Stimulated activated naive B cell treated with anti-CD40 and anti-IgM and Interleukin-4, amounts not matched to agents 10 μg/mL and 1 μg/mL and 100 μg/mL, for 72 hours (primary cell): Measurements from ENCODE around the gene CMTM1.

Source experiments
- ATAC-seq, 2 donors: fragments of 150-1000 bp; cut with Tn5 transposase; replicated peaks; 2 replicates each; pipeline ENCODE4 v1.10.0; 2021; ENCODE audit warnings: moderate library complexity in 1 of 2
- DNase-seq: peaks from one replicate; pipeline ENCODE4 v3.0.0; 2021
- H3K27ac Mint-ChIP-seq: one replicate; pipeline ENCODE4 v1.8.0; 2022; ENCODE audit warnings: mild to moderate bottlenecking, mixed read lengths
- H3K27me3 Mint-ChIP-seq, 2 donors: one replicate each; pipeline ENCODE4 v1.8.0; 2022; ENCODE audit warnings: mixed read lengths in 2 of 2
- H3K36me3 Mint-ChIP-seq, 2 donors: one replicate each; pipeline ENCODE4 v1.8.0; 2022; ENCODE audit warnings: mixed read lengths in 2 of 2, mild to moderate bottlenecking in 1 of 2
- H3K4me1 Mint-ChIP-seq, 2 donors: one replicate each; pipeline ENCODE4 v1.8.0; 2022; ENCODE audit warnings: mixed read lengths in 2 of 2, mild to moderate bottlenecking in 1 of 2
- H3K4me3 Mint-ChIP-seq, 2 donors: one replicate each; pipeline ENCODE4 v1.8.0; 2022; ENCODE audit warnings: mild to moderate bottlenecking in 2 of 2, mixed read lengths in 2 of 2, moderate library complexity in 1 of 2
- H3K9me3 Mint-ChIP-seq, 2 donors: one replicate each; pipeline ENCODE4 v1.8.0; 2022; ENCODE audit warnings: mixed read lengths in 2 of 2, mild to moderate bottlenecking in 1 of 2

Gene CMTM1

GRCh38 chr16:66547101-66547989 lies 18.9 kb upstream of the CMTM1 start:
- ATAC-seq: no peak
- Mint-ChIP-seq H3K27ac (no peak overlapping the region), H3K27me3 (peaks cover 0 to 2% of the 10 kb centered on the region in 2 donors), H3K4me1 (peaks cover 54 to 72% of the 10 kb centered on the region in 2 donors), H3K9me3 (peaks cover 0 to under 1% of the 10 kb centered on the region in 2 donors), H3K36me3 (peaks cover under 1 to 2% of the 10 kb centered on the region in 2 donors), H3K4me3 (no peak overlapping the region)
- DNase-seq: no peak

- Mint-ChIP-seq H3K4me3 (no peak overlapping the region), H3K36me3 (peaks cover 2 to 4% of the 10 kb centered on the region in 2 donors), H3K4me1 (peaks cover 56 to 79% of the 10 kb centered on the region in 2 donors), H3K27me3 (peaks cover 0 to 5% of the 10 kb centered on the region in 2 donors), H3K9me3 (peaks cover 0 to 2% of the 10 kb centered on the region in 2 donors), H3K27ac (peak overlapping the region; percentile 43)
- no peak for ATAC-seq
- DNase-seq: no peak
These were observed 18.2 kb upstream of the CMTM1 start for GRCh38 chr16:66548068-66548467.

- H3K27me3 Mint-ChIP-seq: peaks cover 0 to 5% of the 10 kb centered on the region in 2 donors
- peaks cover 4% of the 10 kb centered on the region in 2 donors for H3K36me3 Mint-ChIP-seq
- DNase-seq (no peak), ATAC-seq (no peak)
- peaks cover 0 to 2% of the 10 kb centered on the region in 2 donors for H3K9me3 Mint-ChIP-seq
- peaks cover 59 to 82% of the 10 kb centered on the region in 2 donors for H3K4me1 Mint-ChIP-seq
- H3K4me3 Mint-ChIP-seq: peak overlapping the region; percentile 77 to 79
- peak overlapping the region; percentile 88 for H3K27ac Mint-ChIP-seq
These were observed 17.4 kb upstream of the CMTM1 start for GRCh38 chr16:66548868-66549267.

DNA sequence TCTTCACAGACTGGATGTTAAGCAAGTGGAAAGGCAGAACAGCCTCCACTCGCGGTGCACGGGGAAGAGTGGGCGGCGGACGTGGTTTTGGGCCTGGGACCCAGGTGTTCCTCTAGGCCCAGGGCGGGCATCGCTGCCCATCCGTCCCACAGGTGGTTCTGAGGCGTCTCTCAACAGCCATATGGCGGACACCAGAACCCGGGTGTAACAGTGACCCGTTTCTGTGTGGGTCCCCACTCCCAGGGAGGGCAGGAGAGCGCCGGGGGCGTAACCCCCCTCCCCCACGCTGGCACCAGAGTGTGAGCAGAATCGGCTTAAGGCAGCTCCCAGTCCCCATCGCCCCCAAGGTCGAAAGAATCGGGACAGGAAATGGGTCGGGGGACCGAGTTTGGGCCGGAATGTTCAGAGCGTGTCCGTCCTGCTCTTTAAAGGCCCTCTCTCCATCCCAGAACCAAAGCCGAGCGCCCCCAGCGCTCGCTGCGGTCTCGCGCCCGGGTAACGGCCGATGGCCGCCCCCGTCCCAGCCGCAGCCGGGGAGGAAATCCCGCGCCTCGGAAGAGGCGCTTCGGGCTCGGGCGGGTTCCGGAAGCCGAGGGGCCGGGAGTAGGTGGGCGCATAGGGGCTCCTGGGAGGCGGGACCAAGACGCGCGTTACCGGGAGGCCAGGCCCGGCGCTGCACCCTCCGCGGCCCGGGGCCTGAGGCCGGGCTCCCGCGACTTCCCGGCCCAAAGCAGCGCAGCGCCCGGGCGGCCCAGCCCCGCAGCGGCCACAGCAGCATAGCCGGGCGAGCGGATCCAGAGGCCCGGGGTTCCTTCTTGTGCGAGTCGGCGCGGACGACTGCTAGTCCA lies 16.7 kb upstream of the CMTM1 start, which contains the start of gene TK2:
TK2 (minus strand) TSS at position 839 of the 848 bp plus-strand sequence; CDS start at position 778, 61 bp downstream.
- peak within 1 kb of the TSS; percentile 78 to 79 for H3K4me3 Mint-ChIP-seq

DNA sequence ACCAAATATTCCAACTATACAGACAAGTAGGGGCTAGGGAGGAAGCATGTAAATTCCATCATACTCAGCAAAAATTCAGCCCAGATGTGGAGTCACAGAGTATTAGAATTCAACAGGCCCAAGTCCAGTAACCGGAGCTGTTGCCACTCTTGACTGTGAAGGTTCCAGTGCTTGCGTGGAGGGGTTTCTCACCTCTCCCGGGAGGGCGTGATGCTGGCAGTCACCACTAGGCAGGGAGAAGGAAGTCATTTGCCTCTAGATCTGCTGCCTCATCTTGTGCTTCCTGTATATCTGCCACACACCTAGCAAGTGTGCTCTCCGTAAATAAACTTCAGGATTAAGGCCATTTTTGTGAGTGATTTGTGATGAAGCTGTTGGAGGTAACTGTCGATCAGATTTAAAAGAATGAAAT lies 14.9 kb upstream of the CMTM1 start:
- Mint-ChIP-seq H3K4me3 (peak overlapping the region; percentile 95 to 97), H3K36me3 (peaks cover 10 to 23% of the 10 kb centered on the region in 2 donors), H3K27ac (peak overlapping the region; percentile 97), H3K9me3 (peaks cover 0 to 2% of the 10 kb centered on the region in 2 donors), H3K4me1 (peaks cover 70 to 88% of the 10 kb centered on the region in 2 donors), H3K27me3 (peaks cover 0 to 5% of the 10 kb centered on the region in 2 donors)
- ATAC-seq (peak; percentile 31 to 38), DNase-seq (peak; percentile 43)

More for the DNA sequence above, 16.7 kb upstream of the CMTM1 start, which contains the start of gene TK2:
- peaks cover 0 to 2% of the 10 kb centered on the region in 2 donors for H3K9me3 Mint-ChIP-seq
- ATAC-seq (peak; percentile 30 to 35), DNase-seq (peak; percentile 33)
- H3K27me3 Mint-ChIP-seq: peaks cover 0 to 5% of the 10 kb centered on the region in 2 donors
- H3K27ac Mint-ChIP-seq: peak within 1 kb of the TSS; percentile 88
- H3K36me3 Mint-ChIP-seq: peaks cover 4 to 7% of the 10 kb centered on the region in 2 donors
- H3K4me1 Mint-ChIP-seq: peaks cover 58 to 82% of the 10 kb centered on the region in 2 donors

DNA sequence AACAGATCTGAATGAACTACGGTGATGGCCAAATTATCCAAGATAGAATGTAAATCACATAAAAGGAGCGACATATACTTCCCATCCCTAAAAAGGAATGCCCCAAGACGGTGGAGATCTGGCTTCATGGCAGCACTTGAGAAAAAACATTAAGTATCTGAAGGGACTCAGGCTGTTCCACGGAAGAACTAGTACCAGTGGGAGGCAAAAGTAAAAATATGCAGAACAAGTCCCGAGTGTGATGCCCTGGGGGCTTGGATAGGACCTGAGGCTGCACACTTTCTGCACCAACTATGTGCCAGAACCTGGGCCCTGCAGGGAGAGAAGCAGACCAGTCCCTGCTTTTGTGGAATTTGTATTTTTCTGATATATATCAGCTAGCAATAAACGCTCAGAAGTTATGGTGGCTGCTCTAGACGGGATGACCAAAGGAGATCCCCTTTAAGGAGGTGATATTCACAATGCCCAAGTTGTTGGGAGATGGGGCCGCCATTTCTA lies 14.4 kb upstream of the CMTM1 start:
- peak; percentile 6 to 12 for ATAC-seq
- H3K27ac Mint-ChIP-seq: peak overlapping the region; percentile 97
- H3K27me3 Mint-ChIP-seq: peaks cover 0 to 5% of the 10 kb centered on the region in 2 donors
- peak overlapping the region; percentile 95 to 97 for H3K4me3 Mint-ChIP-seq
- peaks cover 69 to 83% of the 10 kb centered on the region in 2 donors for H3K4me1 Mint-ChIP-seq
- peaks cover 10 to 23% of the 10 kb centered on the region in 2 donors for H3K36me3 Mint-ChIP-seq
- H3K9me3 Mint-ChIP-seq: peaks cover 0 to 2% of the 10 kb centered on the region in 2 donors
- no peak for DNase-seq

- Mint-ChIP-seq H3K27ac (peak within 1 kb of the TSS; percentile 97), H3K9me3 (peaks cover 0 to 2% of the 10 kb centered on the region in 2 donors), H3K4me1 (peaks cover 63 to 80% of the 10 kb centered on the region in 2 donors), H3K27me3 (peaks cover 0 to 5% of the 10 kb centered on the region in 2 donors), H3K4me3 (peak within 1 kb of the TSS; percentile 95 to 97), H3K36me3 (peaks cover 12 to 26% of the 10 kb centered on the region in 2 donors)
- ATAC-seq: peak; percentile 77 to 84
- DNase-seq: peak; percentile 89
These were observed 13.7 kb upstream of the CMTM1 start, which contains the start of gene CKLF for GRCh38 chr16:66552286-66553177. TSS of gene CKLF (plus strand) at chr16:66552576. CDS start at chr16:66552716, 140 bp downstream.

- DNase-seq (no peak), ATAC-seq (no peak)
- Mint-ChIP-seq H3K4me3 (peak overlapping the region; percentile 95 to 97), H3K27me3 (peaks cover 0 to 5% of the 10 kb centered on the region in 2 donors), H3K9me3 (peaks cover 0 to 2% of the 10 kb centered on the region in 2 donors), H3K4me1 (peaks cover 59 to 75% of the 10 kb centered on the region in 2 donors), H3K36me3 (peaks cover 13 to 29% of the 10 kb centered on the region in 2 donors), H3K27ac (no peak overlapping the region)
These were observed 13.0 kb upstream of the CMTM1 start for GRCh38 chr16:66553223-66553622.

- Mint-ChIP-seq H3K4me1 (peaks cover 53 to 67% of the 10 kb centered on the region in 2 donors), H3K9me3 (peaks cover 0 to 2% of the 10 kb centered on the region in 2 donors), H3K36me3 (peaks cover 13 to 31% of the 10 kb centered on the region in 2 donors), H3K27me3 (peaks cover 0 to 5% of the 10 kb centered on the region in 2 donors), H3K4me3 (no peak overlapping the region), H3K27ac (no peak overlapping the region)
- no peak for ATAC-seq
- no peak for DNase-seq
These were observed 12.2 kb upstream of the CMTM1 start for GRCh38 chr16:66554021-66554420.

GRCh38 chr16:66554495-66554894 lies 11.7 kb upstream of the CMTM1 start:
- ATAC-seq (no peak), DNase-seq (no peak)
- peaks cover 13 to 32% of the 10 kb centered on the region in 2 donors for H3K36me3 Mint-ChIP-seq
- H3K27ac Mint-ChIP-seq: no peak overlapping the region
- peaks cover 49 to 63% of the 10 kb centered on the region in 2 donors for H3K4me1 Mint-ChIP-seq
- H3K4me3 Mint-ChIP-seq: no peak overlapping the region
- H3K27me3 Mint-ChIP-seq: peaks cover 0 to 5% of the 10 kb centered on the region in 2 donors
- peaks cover 0 to 2% of the 10 kb centered on the region in 2 donors for H3K9me3 Mint-ChIP-seq

DNA sequence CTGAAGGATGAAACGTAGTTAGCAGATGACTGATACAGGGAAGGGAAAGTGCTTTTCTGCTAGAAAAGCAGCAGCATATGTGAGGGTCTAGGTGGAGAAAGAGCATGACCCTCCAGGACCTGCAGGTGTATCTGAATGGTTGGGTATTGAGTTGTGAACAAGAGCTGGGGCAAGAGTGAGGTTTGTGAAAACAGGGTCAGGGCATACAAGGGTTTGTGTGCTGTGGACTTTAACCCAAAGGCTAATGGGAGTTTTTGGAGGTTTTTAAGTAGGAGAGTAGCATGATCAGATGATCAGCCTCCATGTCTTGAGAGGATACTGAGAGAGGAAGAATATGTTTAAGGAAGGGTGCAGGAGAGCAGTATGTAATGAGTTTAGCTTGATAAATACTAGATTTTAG lies 6.1 kb upstream of the CMTM1 start:
- H3K9me3 Mint-ChIP-seq: no peaks in the 10 kb centered on the region
- no peak overlapping the region for H3K27ac Mint-ChIP-seq
- H3K36me3 Mint-ChIP-seq: peaks cover 20 to 41% of the 10 kb centered on the region in 2 donors
- no peak overlapping the region for H3K4me3 Mint-ChIP-seq
- no peaks in the 10 kb centered on the region for H3K27me3 Mint-ChIP-seq
- no peak for ATAC-seq
- peaks cover 34 to 35% of the 10 kb centered on the region in 2 donors for H3K4me1 Mint-ChIP-seq
- no peak for DNase-seq

GRCh38 chr16:66561381-66562080 lies 4.7 kb upstream of the CMTM1 start:
- Mint-ChIP-seq H3K27me3 (no peaks in the 10 kb centered on the region), H3K4me3 (no peak overlapping the region), H3K9me3 (no peaks in the 10 kb centered on the region)

More at GRCh38 chr16:66561381-66562080, 4.7 kb upstream of the CMTM1 start:
- H3K4me1 Mint-ChIP-seq: peaks cover 21 to 22% of the 10 kb centered on the region in 2 donors
- H3K36me3 Mint-ChIP-seq: peaks cover 21 to 36% of the 10 kb centered on the region in 2 donors
- DNase-seq (no peak), ATAC-seq (no peak)
- H3K27ac Mint-ChIP-seq: no peak overlapping the region
